Hematopoietic multipotent progenitor cell treated with erythropoietin and hydrocortisone succinate and interleukin-3 and kit ligand, for 6 days (in vitro differentiated cells): ENCODE measurements around the gene ALPL.

ENCODE experiments used
- DNase-seq: peaks from one replicate; pipeline ENCODE4 v3.0.0-alpha.2; 2015

Gene ALPL

GRCh38 chr1:21604208-21604957 lies 95.2 kb downstream of the ALPL start:
- no peak for DNase-seq

GRCh38 chr1:21605012-21605715 lies 95.9 kb downstream of the ALPL start:
- DNase-seq: no peak

DNA sequence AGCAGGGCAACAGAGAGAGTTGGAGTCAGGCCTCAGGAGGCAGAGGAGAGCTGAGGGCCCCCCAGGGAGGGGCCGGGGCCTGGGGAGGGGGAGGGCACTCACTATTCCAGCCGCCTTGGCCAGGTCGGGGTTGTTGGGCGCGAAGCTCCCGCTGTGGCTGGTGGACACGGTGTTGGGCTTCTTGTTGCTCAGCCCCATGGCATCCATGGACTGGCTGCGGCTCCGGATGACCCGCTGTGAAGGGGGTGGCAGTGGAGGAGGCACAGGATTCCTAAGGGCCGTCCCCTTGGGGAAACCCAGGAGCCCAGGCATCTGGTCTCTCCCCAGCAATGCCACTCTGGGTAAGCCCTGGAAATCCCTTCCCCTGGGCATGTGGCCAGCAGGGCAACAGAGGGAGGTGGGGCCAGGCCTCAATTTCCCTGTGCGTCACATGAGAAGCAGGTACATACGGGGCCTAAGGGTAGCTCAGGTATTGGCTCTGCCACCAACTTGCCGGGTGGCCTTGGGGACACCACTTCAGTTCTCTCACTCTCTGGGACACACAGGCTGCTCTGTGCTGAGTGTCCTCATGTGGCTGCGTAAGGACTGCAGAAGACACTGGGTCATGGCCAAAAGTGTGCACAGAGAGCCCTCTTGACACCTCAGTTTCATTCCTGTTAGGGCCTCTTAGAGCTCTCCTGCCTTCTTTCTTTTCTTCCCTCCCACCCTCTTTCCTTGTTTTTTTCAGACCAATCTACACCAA lies 96.9 kb downstream of the ALPL start:
- DNase-seq: no peak

DNA sequence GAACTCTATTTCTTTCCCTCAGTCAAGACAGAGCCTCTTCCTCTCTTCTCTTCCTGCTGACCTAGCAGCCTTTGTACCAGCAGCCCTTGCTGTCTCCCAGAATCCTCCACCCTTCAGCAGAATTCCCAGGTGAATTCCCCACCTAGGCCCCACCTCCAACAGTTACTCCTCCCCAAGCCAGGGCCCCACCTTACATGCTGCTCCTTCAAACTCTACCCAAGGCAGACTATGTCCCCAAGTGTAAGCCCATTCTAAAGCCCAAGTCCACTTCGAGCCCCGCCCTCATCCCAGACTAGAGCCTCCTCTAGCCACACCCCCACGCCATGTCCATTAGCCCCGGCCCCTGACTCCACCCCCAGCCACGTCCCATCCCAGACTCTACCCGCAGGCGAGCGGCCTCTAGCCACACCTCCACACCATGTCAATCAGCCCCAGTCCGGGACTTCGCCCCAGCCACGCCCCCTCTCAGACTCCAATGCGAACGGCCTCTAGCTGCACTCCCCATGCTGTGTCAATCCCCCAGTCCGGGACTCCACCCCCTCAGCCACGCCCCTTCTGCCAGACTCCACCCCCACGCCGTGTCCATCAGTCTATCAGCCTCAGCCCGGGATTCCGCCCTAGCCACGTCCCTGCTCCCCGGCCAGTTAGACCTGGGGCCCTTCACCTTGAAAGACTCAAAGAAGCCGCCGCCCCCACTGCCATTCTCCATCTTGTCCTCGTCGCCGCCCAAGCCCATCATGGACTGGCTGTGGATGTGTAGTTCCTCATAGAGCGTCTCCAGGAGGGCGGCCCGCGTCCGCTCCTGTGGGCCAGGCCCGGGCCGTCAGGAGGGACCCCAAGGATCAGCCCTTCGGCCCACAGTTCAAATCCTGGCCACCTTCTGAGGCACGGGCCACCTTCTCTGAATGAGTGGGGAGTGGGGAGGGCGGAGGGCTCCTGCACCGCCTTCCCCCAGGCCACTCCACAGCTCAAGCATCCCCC lies 98.6 kb downstream of the ALPL start:
- peak; percentile 97 for DNase-seq

- DNase-seq: no peak
Measured at GRCh38 chr1:21608798-21609197, 99.6 kb downstream of the ALPL start.

DNA sequence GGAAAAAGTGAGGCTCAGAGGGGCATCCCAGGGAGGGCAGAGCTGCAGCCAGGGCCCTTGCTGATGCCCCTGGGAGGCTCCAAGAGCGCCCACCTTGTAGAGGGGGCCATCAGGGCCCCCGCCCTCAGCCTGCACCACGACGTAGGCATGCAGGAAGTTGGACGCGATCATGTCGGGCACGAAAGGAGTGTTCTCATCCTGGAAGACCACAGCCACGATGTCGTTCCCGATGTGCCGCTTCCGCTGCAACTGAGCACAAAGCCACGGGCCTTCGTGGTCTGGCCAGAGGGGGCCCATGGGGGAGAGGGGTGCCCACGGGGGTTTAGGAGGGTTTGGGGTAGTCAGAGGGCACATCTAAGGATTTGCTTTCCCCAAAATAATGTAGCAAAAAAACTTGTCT lies 100.8 kb downstream of the ALPL start:
- no peak for DNase-seq

GRCh38 chr1:21610989-21611785 lies 102.0 kb downstream of the ALPL start:
- no peak for DNase-seq

DNA sequence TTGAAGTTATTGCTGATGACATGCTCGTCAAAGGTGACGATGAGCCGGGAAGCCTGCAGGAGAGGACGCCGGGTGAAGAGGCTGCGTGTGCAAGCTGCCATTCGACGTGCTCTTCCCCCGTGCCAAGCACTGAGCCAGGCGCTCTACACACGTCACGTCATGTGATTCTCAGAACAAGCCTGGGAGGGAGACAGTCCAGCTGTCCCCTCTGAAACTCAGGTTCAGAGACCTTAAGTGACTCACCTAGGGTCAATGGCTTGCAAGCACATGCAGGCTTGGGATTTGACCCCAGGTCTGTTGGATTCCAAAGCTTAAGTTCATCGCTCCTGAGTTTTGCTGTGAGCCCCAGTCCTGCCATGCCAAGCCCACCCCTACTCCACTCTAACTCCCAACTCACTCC lies 102.8 kb downstream of the ALPL start:
- DNase-seq: no peak

DNA sequence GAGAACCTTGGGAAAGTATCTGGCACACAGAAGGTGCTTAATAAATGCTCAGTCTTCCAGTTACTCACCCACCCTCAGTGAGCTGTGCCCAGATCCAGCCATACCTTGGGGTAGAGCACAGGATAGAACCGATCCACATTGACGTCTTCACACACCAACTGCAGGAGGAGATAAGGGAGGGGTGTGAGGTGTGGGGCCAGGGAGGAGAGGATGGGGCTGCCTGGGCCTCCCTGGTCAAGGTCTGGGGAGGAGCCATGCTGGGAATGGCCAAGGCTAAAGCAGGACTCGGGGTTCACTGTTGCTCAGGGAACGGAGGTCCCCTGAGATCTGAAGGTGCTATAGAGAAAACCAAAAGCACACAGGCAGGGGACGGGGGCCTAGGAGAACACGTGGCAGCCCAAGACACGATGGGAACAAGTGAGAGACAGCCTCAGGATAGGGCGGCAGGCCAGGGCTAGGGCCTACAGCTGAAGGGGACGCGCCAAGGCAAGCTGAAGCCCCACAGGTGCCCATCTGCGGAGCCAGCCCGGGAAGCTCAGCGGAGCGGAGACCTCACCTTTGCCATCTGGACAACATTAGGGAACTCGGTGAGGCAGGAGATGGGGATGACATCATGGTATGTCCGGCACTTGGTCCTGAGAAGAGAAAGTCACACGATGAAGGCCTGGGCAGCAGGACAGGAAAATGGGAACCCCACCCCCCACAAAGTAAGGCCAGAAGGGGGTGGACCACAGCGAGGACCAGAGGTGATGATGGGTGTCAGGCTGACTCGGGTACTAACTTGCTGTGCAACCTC lies 104.0 kb downstream of the ALPL start:
- peak; percentile 57 for DNase-seq

GRCh38 chr1:21614419-21615115 lies 105.3 kb downstream of the ALPL start:
- DNase-seq: no peak

DNA sequence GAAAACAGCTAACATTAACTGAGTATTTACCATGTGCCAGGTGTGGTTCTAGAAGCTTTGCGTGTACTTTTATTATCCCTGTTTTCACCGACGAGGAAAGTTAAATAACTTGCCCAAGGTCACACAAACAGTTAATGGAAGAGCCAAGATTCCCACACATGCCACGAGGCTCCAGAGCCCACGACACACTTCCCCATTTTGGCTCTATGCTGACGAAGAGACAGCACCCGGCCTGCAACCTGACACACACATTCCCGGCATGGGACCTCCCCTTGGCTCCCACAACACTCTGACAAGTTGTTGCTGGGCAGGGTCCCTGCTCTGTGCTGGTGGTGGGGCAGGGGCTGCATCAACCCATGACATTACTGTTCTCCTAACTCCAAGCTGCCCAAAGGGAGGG lies 107.1 kb downstream of the ALPL start:
- DNase-seq: no peak

- DNase-seq: no peak
Measured at GRCh38 chr1:21617126-21617738, 108.0 kb downstream of the ALPL start.

GRCh38 chr1:21618059-21618458 lies 108.8 kb downstream of the ALPL start:
- DNase-seq: no peak

DNA sequence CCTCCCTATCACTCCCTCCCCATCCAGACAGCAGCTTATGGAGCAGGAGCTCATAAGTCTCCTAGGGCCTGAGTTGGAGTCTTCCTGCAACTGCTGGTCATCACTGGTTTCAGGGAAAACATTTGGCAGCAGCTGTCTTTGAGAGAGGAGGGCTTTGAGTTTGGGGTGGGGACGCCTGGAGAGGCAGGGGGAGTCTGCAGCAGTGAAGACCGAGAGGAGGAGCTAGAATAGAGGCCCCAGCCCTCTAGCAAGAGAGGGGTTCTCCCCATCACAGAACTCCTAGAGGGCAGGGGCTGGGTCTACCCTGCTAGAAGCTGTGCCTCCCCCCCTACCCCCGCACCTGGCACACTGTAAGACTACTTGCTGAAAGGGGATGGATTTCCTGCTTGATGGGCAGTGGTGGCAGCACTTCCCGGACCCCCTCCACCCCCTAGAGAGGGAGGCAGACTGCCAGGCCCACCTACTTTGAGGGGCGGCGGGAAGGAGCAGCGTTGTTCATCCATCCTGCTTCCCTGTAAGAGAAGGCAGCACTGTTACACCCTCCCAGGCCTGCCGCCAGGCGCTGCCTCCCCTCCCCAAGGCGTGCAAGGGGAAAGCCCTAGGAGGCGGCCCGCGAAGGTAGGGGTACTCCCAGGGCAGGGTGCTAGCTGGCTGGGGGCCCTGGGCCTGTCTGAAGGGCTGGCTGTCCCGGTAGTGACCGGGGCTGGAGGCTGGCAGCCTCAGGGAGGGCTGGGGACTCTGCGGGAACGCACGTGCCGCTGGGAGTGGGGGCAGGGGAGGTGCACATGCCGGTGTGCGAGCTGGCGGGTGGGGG lies 109.5 kb downstream of the ALPL start:
- DNase-seq: peak; percentile 79

DNA sequence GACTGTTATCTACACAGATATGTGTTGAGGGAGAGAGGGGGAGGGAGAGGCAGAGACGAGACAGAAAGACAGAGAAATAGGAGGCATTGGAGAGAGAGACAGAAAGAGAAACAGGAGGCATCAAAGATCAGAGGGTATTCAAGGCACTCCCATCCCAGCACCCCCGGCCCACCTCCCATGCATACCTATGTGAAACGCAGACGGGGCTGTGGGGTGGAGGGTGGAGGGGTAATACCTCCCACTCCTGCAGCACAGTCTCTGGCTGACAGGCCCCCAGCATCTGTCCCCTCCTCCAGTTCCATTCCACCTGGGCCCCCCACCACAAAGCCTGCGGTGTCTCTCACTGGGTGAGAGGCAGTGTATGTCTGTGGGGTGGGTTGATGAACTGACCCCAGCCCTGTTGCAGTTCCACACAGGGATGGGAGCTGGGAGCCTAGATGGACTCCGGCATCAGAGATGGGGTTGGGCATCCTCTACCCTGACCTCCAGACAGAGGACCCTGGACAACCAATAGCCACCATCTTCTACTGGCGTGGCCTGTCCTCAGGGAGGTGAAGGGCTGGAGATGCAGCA lies 110.2 kb downstream of the ALPL start:
- no peak for DNase-seq

- no peak for DNase-seq
Measured at GRCh38 chr1:21620011-21620410, 110.8 kb downstream of the ALPL start.

GRCh38 chr1:21620496-21620895 lies 111.3 kb downstream of the ALPL start:
- DNase-seq: no peak

DNA sequence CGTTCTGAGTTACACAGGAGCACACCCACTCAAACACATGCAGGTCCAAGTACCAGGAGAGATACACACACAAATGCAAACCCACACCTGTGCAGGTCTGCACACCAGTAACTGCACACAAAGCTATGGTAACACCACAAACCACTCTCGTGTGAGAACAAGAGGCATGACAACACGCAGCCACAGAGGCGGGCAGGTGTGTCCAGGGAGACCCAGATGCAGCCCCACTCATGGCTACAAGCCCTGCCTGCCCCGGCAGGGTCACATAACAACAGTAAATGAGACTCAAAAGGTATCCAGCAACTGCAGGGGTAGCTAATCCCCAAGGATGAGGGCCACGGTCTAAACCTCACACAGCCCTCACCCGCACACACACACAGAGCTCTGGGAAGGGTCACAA lies 111.8 kb downstream of the ALPL start:
- no peak for DNase-seq
